Mesenteric fat pad (tissue), 1 donor: ENCODE measurements around the gene TMEM119. TPM values are rescaled to one million over a fixed set of nuclear protein-coding genes. Genes with fewer than 3 reads are reported as not detected.
"Not testable (repeated sequence)": the region's sequence is repeated elsewhere in the genome, so short reads cannot be mapped to it uniquely, and the experiment has no call there.

Source experiments
- DNase-seq: peaks from one replicate; pipeline ENCODE4 v3.0.0-alpha.2; 2020; ENCODE audit warnings: low spot score
- total RNA-seq: library from RNA; stranded (reverse); fragmentation: NEBNext Ultra II Directional; extraction: Animal tissue kit (Norgen Biotek cat#: 25700); gene quantifications from one replicate; pipeline ENCODE4 v1.2.1, GENCODE V29; 2021
- donor health status: DM: yes; HTN: yes; CAD: no.

The TMEM119 gene
- total RNA-seq, 1 donor from 2014 or later, result 13.0 TPM

DNA sequence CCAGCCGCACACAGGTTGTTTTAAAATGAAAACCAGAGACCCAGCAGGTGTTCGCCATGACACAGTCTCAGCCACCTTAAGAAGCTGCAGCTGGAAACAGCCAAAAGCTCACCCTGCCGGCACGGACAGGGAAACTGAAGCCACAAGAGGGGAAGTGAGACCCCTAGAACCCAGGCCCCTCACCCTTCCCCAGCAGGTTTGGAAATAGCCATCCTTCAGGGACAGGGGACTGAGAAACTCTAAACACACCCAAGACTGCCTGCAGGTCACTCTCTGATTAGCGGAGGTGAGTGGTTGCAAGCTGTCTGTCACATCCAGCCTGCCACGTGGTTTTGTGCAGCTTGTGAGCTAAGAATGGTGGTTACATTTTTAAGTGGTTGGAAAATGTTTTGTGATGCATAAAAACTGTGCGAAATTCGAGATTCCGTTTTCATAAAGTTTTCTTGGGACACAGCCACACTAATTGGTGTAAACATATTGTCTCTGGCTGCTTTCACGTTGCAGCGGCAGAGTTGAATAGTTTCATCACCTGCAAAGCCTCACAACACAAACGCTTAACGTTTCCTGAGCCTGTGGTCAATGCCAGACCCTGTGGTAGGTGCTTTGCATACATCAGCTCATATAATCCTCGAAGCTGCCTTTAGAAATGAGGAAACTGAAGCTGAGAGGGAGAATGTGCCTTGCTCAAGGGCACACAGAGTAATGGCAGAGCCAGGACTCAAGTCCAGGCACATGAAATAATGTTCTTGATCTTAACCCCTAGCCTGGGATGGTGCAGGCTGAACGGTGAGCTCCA lies 37.5 kb upstream of the TMEM119 start:
- DNase-seq, result no peak

GRCh38 chr12:108634341-108634751 lies 36.5 kb upstream of the TMEM119 start:
- DNase-seq, result peak; percentile 81

DNA sequence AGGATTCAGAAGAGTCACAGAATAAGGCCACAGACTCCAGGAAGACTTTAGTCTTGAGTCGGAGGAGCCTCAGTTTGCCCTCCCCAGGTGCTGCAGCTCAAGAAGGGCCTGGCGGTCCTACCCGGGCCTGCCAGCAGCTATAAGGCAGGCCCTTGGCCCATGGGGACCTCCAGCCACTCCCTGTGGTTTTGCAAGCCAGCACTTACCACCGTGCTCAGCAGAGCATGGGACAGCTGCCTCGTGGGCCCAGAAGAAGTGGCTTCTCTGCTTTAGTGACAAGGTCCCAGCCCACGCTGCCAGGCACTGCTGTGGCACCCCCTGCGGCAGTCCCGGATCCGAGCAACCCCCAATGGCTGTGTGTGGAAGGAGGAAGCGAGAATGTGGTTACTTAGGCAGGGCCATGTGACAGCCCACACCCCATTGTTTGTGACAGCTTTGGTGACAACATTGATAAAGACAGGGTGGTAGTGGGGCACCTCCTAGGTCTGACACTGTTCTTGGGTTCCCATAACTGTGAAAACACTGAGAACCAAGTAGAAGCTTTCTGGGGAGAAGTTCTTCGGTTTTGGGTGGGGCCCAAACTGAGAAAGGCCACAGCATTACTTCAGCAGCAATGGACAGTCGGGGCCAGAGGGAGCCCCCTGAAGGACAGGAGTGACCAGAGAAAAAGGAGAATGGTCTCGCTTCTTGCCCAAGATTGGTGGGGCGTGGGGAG lies 35.8 kb upstream of the TMEM119 start, which contains the start of gene SELPLG:
SELPLG (minus strand) TSS at position 361 of the 715 bp plus-strand sequence. CDS start 9,587 bp downstream, outside the sequence.
- peak; percentile 65 for DNase-seq

- peak; percentile 77 for DNase-seq
Measured at GRCh38 chr12:108633081-108633533, 35.2 kb upstream of the TMEM119 start.

- peak; percentile 33 for DNase-seq
Measured at GRCh38 chr12:108631261-108631660, 33.4 kb upstream of the TMEM119 start.

- DNase-seq, result peak; percentile 88
Measured at GRCh38 chr12:108630481-108631207, 32.8 kb upstream of the TMEM119 start.

- no peak for DNase-seq
Measured at GRCh38 chr12:108629824-108630476, 32.1 kb upstream of the TMEM119 start.

DNA sequence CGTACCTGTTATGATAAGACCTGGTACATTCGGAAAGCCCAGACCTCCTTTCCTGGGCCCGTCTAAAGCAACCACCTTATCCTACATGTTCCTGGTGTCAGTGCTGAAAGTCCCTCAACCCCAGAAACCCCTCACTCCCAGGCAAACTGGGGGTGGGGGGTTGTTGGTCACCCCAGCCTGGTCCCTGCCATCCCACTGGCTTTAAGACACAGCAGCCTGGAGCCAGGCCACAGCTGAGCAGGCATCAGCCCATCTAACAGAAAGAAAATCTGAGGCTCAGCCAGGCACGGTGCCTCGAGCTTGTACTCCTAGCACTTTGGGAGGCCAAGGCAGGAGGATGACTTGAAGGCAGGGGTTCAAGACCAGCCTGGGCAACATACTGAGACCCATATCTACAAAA lies 31.3 kb upstream of the TMEM119 start:
- DNase-seq, result no peak

GRCh38 chr12:108627134-108627920 lies 29.4 kb upstream of the TMEM119 start:
- DNase-seq, result no peak

DNA sequence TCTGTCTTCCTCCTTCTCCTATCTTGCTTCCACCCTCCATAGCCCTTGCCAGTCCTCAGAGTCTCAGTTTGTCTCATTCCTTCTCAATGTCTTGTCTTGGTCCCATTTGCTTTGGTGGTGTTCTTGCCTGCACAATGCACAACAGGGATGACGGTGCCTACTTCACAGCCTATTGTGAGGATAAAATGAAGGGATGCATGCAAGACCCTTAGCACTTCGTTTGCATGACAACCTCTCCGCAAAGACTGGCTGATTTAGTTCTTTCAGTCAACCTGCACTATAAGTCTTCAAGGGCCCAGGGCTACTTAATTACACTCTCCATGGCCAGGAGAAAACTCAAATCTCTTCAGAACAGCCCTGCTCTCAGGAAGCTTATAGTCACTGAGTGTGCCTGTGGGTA lies 27.3 kb upstream of the TMEM119 start:
- DNase-seq, result no peak

DNA sequence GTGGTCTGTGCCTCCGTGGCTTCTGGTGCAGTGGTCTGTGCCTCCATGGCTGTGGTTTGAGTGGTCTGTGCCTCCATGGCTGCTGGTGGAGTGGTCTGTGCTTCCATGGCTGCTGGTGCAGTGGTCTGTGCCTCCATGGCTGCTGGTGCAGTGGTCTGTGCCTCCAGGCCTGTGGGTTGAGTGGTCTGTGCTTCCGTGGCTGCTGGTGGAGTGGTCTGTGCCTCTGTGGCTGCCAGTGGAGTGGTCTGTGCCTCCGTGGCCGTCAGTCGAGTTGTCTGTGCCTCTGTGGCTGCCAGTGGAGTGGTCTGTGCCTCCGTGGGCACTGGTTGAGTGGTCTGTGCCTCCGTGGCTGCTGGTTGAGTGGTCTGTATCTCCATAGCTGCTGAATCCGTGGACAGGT lies 25.7 kb upstream of the TMEM119 start:
- no peak for DNase-seq

GRCh38 chr12:108622921-108623514 lies 25.1 kb upstream of the TMEM119 start:
- DNase-seq, result no peak

DNA sequence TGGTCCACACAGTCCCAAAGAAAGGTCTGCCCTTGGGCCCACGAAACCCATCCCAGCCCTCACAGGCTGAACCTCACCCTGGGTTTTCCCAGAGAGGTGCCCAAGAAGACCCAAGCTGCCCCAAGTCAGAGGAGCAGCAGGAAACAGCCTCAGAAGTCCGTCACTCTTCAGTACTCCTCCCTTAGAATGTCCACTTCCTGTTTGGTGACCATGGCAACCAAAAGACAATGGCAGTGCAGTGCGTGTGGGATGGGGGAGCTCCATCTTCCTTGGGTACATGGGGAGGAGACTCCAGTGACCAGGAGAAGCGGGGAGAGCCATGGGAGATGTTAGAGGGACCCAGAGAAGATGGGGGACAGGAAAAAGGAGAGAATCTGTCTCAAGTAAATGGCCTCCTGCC lies 24.5 kb upstream of the TMEM119 start:
- DNase-seq, result no peak

GRCh38 chr12:108621161-108621560 lies 23.3 kb upstream of the TMEM119 start:
- no peak for DNase-seq

GRCh38 chr12:108620236-108620879 lies 22.5 kb upstream of the TMEM119 start:
- no peak for DNase-seq

- DNase-seq, result no peak
Measured at GRCh38 chr12:108619369-108620160, 21.7 kb upstream of the TMEM119 start.

- not testable (repeated sequence) for DNase-seq
Measured at GRCh38 chr12:108618953-108619274, 21.0 kb upstream of the TMEM119 start.

DNA sequence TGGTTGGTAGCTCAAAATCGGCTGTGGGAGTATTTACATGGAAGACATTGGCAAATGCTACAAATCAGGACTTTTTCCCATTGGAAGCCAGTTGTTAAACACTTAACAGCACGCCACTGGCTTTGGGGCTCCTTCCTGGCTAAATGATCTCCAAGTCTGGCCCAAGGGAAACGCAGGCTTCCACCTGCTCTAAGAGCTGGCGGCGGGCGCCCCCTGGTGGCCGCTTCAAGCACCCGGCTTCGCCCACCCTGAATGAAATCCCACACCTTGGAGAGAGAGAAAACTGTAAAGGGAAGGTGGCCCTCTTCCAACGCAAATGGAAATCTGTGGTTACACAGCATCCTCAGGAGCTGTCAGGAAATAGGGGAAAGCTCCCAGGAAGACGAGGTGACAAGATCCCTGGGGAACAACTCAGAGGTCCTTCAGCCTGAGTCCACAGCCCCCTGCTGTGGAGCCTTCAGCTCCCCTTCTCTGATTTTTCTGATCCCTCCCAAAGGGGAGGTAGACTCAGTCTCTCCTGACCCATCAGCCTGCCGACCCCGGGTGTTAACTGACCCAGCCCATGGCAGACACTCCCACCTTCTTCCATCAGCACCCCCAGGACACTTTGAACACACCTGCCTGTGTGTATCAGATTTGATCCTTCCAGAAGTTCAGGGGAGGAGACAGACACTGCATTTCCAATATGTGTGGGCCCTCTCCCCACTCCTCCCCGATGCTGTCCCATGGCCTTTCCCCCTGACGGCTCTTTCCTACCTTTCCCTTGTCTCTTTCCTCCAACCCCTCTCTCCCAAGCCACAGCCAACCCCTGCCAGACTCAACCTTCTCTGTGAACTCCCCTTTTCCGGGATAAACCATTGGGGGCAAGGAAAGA lies 20.4 kb upstream of the TMEM119 start:
- no peak for DNase-seq
